GM21723 (cell line): Measurements from ENCODE around the gene MAL.

Source experiments
- ATAC-seq: cut with Tn5 transposase; IDR thresholded peaks from one replicate; pipeline ENCODE4 v1.9.1; 2021; ENCODE audit warnings: mild to moderate bottlenecking, moderate library complexity; ENCODE audit not compliant: unreplicated experiment

The MAL gene

DNA sequence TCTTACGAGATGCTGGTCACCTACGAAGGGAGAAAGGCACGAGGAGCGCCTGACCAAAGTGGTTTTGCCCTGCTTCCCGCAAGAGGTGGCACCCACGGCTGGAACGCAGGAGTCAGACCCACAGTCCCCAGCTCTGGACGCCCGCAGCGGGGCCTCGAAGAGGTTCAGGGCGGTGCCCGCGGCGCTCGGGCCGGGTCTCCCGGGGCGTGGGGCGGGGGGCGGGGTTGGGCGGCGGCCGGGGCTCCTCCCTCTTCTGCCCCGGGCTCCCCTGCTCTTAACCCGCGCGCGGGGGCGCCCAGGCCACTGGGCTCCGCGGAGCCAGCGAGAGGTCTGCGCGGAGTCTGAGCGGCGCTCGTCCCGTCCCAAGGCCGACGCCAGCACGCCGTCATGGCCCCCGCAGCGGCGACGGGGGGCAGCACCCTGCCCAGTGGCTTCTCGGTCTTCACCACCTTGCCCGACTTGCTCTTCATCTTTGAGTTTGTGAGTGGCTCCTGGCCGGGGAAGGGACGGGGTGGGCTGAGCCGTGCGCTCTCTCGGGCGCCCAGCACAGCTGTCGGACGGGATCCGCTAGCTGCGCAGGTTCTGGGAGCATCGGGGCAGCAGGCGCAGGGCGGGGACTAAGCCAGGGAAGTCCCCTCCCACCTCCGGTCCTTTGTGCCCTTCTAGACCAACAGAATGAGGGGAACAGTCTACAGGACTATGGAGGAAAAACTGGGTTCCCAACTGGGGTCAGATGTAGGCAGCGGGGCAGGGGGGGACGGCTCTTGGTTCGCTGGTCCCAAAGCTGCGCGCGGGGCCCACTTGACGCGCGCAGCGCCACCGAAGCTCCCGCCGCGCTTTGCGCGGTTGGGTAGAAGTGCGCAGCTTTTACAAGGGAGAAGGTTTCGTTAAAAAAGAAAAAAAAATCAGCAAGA lies at the start of gene MAL:
Gene MAL (plus strand): TSS at position 303 of the 914 bp plus-strand sequence. CDS start 85 bp downstream, at position 388.
- peak; percentile 46 for ATAC-seq

DNA sequence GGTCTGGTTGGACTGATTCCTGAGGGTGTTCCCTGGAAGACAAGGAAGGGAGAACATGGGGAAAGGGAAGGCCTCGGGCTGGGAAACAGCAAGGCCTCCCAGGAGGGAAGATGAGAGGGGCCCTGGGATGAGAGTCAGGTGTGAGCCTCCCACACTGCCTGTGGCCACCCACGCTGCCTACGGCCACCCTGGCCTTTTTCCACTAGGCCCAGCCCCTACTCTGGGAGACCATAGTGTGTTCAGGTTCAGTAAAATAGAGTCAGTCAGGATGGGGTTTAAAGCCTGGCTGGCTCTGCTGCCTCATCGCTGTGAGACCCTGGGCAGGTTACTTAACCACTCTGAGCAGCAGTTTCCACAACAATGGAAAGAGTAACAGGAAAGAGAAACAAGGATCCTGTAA lies 47.7 kb upstream of the MAL start:
- no peak for ATAC-seq

DNA sequence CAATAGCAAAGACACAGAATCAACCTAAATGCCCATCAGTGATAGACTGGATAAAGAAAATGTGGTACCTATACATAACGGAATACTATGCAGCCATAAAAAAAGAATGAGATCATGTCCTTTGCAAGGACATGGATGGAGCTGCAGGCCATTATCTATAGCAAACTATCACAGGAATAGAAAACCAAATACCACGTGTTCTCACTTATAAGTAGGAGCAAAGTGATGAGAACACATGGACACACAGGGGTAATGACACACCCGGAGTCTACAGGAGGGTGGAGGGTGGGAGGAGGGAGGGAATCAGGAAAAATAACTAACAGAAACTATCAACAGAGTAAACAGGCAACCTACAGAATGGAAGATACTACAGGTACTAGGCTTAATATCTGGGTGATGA lies 46.6 kb upstream of the MAL start:
- ATAC-seq = no peak

GRCh38 chr2:94979406-94980375 lies 45.8 kb upstream of the MAL start:
- no peak for ATAC-seq

DNA sequence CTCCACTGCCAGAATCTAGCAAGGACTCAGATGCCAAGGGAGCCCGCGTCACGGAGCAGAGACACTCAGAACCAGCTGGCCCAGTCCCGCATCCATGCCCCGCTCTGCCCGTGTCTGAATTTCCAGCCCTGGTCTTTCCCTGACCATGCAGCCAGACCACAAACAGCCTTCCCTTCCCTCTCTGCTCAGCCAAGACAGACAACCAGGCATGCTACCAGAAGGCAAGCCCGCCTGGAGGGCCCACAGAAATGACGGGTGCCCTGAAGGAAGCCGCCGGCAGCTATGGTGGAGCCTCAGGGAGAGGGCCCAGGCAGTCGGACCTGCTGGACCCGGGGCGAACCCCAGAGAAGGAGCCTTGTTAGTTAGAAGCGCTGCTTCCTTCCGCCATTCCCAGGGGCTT lies 45.1 kb upstream of the MAL start:
- ATAC-seq = no peak

DNA sequence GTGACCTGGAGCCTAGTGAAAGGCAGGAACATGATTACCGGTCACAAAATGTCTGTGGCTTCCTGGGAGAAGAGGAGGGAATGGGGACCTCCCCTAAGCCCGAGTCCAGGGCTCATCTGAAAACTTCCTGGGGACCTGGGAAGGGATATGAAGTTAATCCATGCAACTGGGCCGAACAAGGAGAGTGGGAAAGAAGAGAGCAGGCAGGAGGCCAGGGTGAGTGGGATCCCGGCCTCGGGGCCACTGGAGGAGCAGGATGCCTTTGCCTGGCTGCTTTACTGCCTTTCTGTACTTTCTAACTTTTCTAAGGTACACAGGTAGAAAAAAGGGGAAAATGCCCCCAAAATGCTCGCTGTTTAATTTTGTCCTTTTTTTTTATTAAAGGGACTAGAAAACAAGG lies 43.4 kb upstream of the MAL start:
- ATAC-seq = no peak

DNA sequence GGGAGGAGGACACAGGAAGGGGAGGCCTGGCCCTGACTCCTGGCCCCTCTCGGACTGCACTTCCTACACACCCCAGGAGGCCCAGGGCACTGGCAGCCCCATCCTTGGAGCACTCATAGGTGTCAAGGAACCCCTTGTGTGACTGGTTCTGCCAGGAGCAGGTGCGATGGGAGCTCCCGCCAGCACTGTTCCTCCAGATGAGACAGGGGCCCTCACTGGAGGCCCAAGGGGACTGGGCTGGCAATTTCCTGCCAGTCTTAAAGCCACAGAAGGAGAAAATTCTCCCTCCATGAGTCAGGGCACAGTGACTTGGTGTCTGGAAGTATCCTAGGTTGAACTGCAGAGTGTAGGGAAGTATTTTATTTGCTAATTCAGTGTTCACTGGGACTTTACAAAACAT lies 42.8 kb upstream of the MAL start:
- no peak for ATAC-seq

GRCh38 chr2:94984964-94985575 lies 40.4 kb upstream of the MAL start:
- no peak for ATAC-seq

GRCh38 chr2:94985636-94986035 lies 39.9 kb upstream of the MAL start:
- ATAC-seq = no peak

DNA sequence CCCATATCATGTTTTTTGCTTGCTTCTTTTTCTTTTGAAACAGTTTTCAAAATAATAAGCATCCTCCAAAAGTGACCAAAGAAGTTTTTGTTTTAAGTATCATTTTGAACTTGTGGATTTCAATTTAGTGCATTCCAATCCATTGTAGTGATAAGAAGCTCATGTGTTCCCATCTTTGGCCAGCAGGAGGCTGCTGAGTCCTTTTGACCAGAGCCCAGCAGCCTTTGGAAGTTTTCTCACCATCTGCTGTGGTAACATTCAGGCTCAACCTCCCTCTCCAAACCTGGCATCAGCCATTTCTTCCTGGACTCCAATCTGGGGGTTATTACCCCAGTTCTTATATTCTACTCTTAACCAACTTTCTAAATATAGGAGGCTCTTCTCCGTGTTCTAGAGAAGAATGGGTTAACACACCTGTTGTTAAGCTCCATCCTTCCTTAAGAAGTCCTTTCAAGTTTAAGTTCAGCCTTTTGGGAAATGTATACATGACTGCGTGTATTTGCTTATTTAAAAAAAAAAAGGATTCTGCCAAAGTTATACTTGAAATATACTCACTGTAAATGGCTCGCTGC lies 39.0 kb upstream of the MAL start:
- peak; percentile 81 for ATAC-seq

- ATAC-seq = no peak
These were observed 38.2 kb upstream of the MAL start for GRCh38 chr2:94987074-94988020.

- no peak for ATAC-seq
These were observed 34.6 kb upstream of the MAL start for GRCh38 chr2:94990956-94991355.

GRCh38 chr2:94992360-94992759 lies 33.1 kb upstream of the MAL start:
- ATAC-seq = no peak

DNA sequence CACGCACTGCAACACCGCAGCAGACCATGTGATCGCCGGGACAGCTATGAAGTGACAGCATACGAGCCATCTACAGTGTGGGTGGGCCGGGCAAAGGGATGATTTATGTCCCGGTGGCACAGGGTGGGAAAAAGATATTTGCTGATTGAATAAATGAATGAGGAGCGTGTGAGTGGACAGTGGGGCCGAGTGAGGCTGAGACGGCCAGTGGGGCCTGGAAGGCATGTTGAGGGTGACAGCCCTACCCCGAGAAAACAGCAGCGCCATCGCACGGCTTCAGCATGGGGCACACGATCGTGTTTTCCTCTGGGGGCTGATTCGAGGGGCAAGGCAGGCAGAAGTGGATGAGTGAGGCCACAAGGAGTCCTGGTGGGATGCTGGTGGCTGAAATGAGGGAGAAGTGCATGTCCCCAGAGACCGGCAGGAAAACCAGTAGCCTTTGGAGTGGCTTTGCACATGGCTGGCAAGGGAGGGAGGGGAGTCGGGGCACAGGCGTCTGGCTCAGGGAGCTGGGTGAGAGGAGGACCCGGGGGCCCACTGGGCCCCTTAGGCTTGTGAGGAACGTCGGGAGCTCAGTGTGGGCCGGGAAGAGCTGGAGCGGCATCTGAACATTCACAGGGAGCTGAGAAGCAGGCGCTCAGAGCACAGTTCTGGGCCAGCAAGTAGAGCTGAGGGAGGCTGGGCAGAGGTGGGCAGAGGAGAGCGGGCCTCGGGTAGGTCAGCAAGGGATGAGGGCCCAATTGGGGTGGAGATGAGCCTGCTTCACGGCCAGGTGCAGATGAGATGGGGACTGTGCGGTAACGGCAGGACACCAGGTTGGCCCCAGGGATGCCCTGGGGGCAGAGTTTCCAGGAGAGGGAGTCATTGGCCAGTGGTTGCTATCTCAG lies 32.1 kb upstream of the MAL start:
- no peak for ATAC-seq

DNA sequence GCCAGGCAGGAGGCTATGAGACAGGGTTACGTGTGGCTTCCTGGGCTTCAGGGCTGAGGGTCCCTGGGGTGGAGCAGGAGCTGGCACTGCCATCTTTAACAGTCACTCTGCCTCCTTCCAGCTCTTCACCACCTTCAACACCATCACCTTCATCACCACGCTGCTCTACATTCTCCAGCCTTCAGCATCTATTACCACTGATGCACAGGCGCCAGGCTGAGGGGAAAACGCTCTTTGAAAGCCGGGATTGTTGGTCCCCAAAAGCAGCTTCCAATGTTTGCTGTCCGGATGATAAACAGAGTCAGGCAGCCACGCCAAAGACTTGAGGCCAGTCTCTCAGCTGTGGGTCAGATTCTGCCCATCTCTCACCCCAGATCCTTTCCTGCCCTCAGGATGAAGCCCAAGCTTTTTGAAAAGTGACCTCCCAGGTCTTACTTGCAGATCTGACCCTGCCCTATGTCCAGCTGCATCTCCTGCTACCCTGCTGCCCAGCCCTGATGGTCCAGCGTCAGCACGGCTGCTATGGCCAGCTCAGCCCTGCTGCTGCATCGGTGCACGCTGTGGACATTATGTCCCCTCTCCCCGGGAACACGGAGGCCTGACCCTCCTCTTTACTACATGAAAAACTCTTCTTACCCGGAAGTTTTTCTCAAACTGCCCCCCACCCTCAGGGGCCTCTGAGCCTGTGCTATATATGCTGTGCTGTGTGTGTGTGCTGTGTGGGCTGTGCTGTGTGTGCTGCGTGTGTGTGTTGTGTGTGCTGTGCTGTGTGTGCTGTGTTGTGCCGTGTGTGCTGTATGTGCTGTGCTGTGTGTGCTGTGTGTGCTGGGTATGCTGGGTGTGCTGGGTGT lies 31.2 kb upstream of the MAL start:
- no peak for ATAC-seq

GRCh38 chr2:94994914-94995552 lies 30.5 kb upstream of the MAL start:
- ATAC-seq = no peak

GRCh38 chr2:94995553-94996304 lies 29.8 kb upstream of the MAL start:
- ATAC-seq = no peak
